Subcutaneous adipose tissue (tissue), 4 donors: ENCODE measurements around the gene APOD. TPM values are rescaled to one million over a fixed set of nuclear protein-coding genes. Genes with fewer than 3 reads are reported as not detected.

Experiments
- total RNA-seq, 4 donors: library from RNA; depleted of rRNA; stranded (reverse); fragments of >200 nt; gene quantifications; one replicate each; pipeline ENCODE4 v1.1.0, GENCODE V29; 2016
- TF ChIP-seq, protein P1 (sequence below): fragments of 450-650 bp; IDR thresholded peaks from one replicate; pipeline ENCODE4 v1.5.1; 2016; ENCODE audit warnings: low read depth, mild to moderate bottlenecking, control low read depth, antibody characterized with exemption, moderate library complexity

The APOD gene
- total RNA-seq, 4 donors from 2014 or later = 717 to 1,841 (median 1,266) TPM

DNA sequence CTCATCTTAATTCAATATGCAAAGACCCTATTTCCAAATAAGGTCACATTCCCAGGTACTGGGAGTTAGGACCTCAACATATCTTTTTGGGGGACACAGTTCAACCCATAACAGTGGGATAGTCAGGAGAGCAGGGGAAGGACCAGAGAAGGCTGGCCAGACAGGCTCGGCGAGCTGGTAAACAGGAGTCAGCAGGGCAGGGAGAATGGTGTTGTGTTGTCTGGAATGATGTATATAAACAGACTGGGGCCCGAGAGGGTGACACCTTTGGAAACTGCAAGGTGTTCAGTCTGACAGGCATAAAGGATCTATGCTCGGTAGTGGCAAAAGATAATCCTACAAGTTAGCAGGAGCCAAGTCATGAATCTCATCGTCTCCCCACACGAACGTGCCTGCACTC, 30.5 kb downstream of the APOD start:
- TF ChIP-seq, protein P1, sequence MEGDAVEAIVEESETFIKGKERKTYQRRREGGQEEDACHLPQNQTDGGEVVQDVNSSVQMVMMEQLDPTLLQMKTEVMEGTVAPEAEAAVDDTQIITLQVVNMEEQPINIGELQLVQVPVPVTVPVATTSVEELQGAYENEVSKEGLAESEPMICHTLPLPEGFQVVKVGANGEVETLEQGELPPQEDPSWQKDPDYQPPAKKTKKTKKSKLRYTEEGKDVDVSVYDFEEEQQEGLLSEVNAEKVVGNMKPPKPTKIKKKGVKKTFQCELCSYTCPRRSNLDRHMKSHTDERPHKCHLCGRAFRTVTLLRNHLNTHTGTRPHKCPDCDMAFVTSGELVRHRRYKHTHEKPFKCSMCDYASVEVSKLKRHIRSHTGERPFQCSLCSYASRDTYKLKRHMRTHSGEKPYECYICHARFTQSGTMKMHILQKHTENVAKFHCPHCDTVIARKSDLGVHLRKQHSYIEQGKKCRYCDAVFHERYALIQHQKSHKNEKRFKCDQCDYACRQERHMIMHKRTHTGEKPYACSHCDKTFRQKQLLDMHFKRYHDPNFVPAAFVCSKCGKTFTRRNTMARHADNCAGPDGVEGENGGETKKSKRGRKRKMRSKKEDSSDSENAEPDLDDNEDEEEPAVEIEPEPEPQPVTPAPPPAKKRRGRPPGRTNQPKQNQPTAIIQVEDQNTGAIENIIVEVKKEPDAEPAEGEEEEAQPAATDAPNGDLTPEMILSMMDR = no peak

DNA sequence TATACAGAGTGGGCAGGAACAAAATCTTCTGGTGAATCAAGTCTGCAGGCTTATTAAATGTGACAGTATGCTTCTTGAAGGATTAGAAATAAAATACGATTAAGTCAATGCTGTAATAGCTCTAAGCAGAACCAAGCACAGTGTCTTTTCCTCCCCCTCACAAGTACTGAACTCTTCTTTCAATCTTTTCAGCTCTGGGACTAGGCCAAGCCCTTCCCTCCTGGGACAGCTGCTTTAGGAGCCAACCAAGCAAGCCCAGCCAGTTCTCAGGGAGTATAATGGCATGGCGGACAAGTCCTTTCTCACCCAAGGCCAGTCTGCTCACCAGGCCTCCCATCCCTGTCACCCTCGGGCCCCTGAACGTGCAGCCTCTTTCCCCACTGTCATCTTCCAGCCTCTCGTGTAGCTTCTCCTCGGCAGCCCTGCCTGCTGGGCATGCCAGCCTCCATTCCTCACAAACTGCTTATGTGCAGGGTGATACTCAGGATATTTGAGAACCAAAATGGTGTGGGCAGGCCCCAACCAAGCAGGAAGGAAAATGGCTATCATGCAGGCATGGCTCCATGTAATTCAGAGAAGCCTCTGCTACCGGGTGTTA, 32.3 kb downstream of the APOD start:
- TF ChIP-seq, protein P1 = no peak

DNA sequence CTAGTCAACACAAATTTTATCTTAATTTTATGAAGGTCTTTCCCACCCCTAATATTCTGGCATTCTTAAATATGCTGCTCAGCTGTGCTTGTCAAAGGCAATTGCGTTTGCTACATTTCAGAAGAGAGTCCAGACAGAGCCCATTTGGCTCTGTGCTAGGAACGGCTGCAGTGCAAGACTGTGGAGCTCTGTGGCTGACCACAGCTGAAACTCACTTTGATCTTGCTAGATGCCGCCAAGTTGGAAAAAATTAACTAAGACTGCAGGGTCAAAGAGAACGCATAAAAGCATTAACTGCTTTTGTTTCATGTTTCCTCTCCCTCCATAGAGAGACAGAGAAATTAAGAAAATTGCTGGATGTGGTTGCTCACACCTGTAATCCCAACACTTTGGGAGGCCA, 33.0 kb downstream of the APOD start:
- TF ChIP-seq, protein P1 = no peak

DNA sequence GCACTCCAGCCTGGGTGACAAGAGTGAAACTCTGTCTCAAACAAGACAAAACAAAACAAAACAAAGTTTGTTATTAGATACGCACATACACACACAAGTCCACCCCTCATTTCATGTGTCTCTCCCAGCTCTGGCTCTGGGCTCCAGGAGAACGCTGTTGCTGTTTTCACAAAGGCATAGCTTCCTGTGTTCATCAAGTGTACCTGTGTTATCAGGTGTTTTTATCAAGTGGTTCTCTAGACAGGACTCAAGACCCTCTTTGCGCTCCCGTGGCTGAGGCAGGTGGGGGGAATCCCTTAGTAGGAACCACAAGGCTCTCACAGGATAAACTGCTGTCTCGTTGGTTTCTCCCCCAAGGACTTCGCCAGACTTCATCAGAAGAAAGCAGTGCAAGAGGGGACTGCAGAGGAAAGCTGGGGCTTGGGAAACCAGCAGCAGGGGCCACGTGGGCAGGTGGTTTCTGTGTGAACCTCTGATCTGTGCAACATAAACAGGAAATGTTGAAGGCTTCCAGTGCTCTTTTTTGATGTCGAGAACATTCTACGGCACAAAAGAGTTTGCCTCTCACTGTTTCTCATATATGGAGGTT, 33.7 kb downstream of the APOD start:
- TF ChIP-seq, protein P1 = no peak

DNA sequence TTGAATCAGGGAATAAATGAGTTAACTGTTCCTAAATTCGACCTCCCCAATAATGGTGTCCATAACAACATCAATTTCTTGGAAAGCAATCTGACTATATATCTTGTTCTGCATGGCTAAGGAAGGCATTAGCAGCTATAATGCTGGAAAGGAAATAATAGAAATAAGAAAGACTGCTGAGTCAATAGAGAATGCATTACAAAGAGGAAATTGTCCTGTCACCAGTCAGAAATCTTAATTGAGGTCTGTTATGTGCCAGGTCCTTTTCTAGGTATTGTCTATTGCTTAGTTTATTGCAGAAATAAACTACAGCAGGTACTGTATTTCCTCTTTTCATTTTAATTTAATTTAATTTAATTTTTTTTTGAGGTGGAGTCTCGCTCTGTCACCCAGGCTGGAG, 34.8 kb downstream of the APOD start:
- TF ChIP-seq, protein P1 = no peak

DNA sequence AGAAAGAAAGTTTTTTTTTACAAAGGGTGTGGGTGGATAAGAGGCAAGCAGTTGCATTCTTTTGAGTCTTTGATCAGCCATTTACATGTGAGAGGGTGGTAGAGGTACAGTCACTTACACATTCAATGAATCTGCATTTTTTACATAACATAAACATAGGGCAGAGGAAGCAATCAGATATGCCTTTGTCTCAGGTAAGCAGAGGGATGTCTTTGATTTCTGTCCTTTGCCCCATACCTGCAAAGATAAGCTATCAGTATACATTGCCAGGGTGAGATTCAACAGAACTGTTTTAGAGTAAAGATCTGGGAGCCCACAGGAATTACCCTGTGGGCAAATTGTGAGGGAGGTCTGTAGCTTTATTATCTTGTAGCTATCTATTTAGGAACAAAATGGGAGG, 35.2 kb downstream of the APOD start:
- TF ChIP-seq, protein P1 = no peak

DNA sequence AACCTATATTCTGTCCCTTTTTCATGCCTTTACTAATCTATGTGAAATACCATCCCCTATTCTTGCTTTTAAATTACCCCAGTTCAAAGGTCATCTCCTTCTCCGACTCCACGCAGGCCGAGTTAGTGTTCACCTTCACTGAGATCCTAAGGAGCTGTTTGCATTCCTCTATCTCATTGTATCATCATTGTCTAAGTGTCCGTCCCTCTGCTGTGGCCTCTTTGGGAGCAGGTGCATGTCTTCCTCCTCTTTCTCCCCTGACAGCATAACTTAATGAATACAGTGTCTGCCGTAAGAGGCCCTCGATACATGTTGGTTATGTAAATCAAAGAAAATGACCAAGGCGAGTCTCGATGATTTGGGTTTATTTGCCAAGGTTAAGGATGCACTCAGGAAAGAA, 35.7 kb downstream of the APOD start:
- TF ChIP-seq, protein P1 = no peak
